ENCODE measurements around the gene USP6NL.
"Not testable (repeated sequence)": the region's sequence is repeated elsewhere in the genome, so short reads cannot be mapped to it uniquely, and the experiment has no call there.

Gene USP6NL

DNA sequence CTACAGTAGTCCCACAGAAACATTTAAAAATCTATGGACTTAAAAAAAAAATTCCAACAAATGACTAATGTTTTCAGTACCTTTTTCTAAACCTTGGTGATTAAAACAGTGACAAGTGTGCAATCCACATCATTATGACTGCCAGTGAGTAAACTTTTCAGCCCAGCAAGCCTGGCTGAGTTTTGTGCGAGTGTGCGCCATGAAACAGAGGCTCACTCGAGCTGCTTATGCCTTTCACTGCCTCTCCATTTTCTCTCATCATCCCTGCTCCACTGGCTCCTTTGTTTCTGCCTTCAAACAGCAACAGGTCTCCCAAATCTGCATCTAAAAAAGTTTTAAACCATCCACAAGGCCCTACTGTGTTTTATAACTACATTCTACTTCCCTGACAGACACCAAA, 105.8 kb downstream of the USP6NL start:
- H3K4me3 ChIP-seq (ENCODE audit: low read length): no peak overlapping the region
- TF ChIP-seq CTCF (conservative IDR thresholded peaks at IDR 0.05; ENCODE audit: low read depth, low read length): no peak
- DNase-seq (ENCODE audit: low read depth): no peak

GRCh38 chr10:11504566-11505285, 106.7 kb downstream of the USP6NL start:
- no peak for TF ChIP-seq CTCF (conservative IDR thresholded peaks at IDR 0.05; ENCODE audit: low read depth, low read length)
- no peak for DNase-seq (ENCODE audit: low read depth)

DNA sequence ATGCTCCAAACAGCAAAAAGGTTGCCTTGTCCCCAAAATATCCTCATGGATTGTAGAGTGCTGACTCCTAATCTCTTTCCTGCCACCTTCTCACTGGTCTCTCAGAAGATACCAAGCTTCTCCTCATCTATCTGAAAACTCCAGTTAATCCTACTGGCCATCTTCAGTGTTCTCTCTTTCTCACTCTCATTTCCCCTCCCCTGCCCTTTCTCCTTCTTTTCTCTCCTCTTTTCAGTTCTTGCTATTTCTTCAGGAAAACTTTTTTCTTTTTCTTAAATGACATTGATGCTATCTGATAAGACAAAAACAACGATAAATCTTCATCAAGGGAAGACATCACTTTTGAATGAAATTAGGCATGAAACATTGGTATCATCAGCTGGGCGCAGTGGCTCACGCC, 109.8 kb downstream of the USP6NL start:
- TF ChIP-seq CTCF (conservative IDR thresholded peaks at IDR 0.05; ENCODE audit: low read depth, low read length): no peak
- DNase-seq (ENCODE audit: low read depth): no peak
- H3K4me3 ChIP-seq (ENCODE audit: low read length): no peak overlapping the region

More at GRCh38 chr10:11504566-11505285, 106.7 kb downstream of the USP6NL start:
- H3K4me3 ChIP-seq (ENCODE audit: low read length): no peak overlapping the region

DNA sequence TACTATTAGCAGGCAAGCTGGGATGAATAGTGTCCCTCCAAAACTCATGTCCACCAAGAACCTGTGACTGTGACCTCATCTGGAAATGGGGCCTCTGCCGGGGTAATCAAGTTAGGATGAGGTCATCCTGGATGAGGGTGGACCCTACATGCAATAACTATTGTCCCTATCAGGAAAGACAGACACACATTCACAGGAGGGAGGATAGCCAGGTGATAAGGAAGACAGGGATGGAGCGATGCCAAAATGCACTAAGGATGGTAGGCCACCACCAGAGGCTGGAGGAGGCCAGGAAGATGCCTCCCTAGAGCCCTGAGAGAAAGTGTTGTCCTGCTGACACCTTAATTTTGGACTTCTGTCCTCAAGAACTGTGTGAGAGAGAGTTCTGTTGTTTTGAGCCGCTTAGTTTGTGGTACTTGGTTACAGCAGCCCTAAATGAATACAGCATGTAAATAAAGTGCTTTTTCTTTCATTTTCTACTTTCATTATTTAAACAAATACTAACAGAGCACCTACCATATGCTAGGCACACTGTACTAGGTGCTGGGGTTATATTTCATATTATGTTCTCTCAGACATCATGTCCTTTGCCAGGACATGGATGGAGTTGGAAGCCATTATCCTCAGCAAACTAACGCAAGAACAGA, 111.9 kb downstream of the USP6NL start:
- no peak for TF ChIP-seq CTCF (conservative IDR thresholded peaks at IDR 0.05; ENCODE audit: low read depth, low read length)
- H3K4me3 ChIP-seq (ENCODE audit: low read length): no peak overlapping the region
- no peak for DNase-seq (ENCODE audit: low read depth)

DNA sequence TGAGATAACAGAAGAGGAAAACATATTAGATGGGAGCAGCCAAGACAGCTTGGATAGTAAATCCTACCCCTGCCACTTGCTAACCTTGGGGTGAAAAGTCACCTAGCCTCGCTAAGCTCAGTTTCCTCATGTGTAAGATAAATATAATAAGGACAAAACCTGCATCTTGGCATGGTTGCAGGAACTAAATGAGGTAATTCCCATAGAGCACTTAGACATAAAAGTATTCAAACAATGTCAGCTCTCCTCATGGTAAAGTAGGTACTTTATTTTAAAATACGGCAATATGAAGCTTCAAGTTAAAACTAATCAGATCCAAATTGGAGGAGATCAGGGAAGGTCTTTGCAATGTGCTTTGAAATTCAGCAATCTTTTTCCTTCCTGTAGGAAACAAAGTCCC, 113.1 kb downstream of the USP6NL start:
- H3K4me3 ChIP-seq (ENCODE audit: low read length): no peak overlapping the region
- no peak for TF ChIP-seq CTCF (conservative IDR thresholded peaks at IDR 0.05; ENCODE audit: low read depth, low read length)
- DNase-seq (ENCODE audit: low read depth): no peak

DNA sequence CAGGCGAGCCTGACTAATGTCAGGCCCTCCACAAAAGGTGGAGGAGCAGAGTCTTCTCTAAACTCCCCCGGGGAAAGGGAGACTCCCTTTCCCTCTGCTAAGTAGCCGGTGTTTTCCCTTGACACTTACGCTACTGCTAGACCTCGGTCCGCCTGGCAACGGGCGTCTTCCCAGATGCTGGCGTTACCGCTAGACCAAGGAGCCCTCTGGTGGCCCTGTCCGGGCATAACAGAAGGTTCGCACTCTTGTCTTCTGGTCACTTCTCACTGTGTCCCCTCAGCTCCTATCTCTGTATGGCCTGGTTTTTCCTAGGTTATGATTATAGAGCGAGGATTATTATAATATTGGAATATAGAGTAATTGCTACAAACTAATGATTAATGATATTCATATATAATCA, 116.5 kb downstream of the USP6NL start:
- DNase-seq (ENCODE audit: low read depth); H3K4me3 ChIP-seq (ENCODE audit: low read length): not testable (repeated sequence)
- peak; percentile 35 for TF ChIP-seq CTCF (conservative IDR thresholded peaks at IDR 0.05; ENCODE audit: low read depth, low read length)

DNA sequence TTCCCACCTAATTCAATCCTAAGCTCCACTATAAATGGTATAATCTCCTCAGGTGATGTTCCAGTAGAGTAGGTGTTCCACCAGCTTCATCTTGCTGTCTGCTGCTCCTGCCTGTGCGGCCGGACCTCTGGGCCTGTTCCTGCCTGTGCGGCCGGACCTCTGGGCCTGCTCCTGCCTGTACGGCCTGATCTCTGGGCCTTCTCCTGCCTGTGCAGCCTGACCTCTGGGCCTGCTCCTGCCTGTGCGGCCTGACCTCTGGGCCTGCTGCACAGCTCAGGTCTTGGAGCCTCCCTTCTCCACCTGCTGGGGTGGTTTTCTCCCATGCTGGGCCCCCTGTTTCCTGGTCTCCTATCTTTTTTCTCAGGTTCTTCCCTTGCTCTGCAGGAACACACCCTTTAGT, 117.8 kb downstream of the USP6NL start:
- no peak for TF ChIP-seq CTCF (conservative IDR thresholded peaks at IDR 0.05; ENCODE audit: low read depth, low read length)
- no peak for DNase-seq (ENCODE audit: low read depth)
- H3K4me3 ChIP-seq (ENCODE audit: low read length): no peak overlapping the region
